ENCODE data around the gene HMGB1.
A peak's percentile ranks its signal among the peaks of the same experiment; 100 is the strongest.

The HMGB1 gene

GRCh38 chr13:30479883-30480219, 14.1 kb upstream of the HMGB1 start:
- TF ChIP-seq CTCF (conservative IDR thresholded peaks at IDR 0.05), result no peak

GRCh38 chr13:30479154-30479882, 13.6 kb upstream of the HMGB1 start:
- TF ChIP-seq CTCF (conservative IDR thresholded peaks at IDR 0.05), result no peak
- H3K27ac ChIP-seq, result no peak overlapping the region

More at GRCh38 chr13:30479883-30480219, 14.1 kb upstream of the HMGB1 start:
- H3K27ac ChIP-seq, result no peak overlapping the region

GRCh38 chr13:30477346-30478195, 11.8 kb upstream of the HMGB1 start:
- H3K27ac ChIP-seq, result peak overlapping the region; percentile 55
- TF ChIP-seq CTCF (conservative IDR thresholded peaks at IDR 0.05), result no peak

- TF ChIP-seq CTCF (conservative IDR thresholded peaks at IDR 0.05), result no peak
- no peak overlapping the region for H3K27ac ChIP-seq
Measured at GRCh38 chr13:30473675-30474074, 7.9 kb upstream of the HMGB1 start.

GRCh38 chr13:30466841-30467252, 1.1 kb upstream of the HMGB1 start:
- TF ChIP-seq CTCF (conservative IDR thresholded peaks at IDR 0.05), result no peak
- H3K27ac ChIP-seq, result peak overlapping the region; percentile 99; the same call in 1 of the 2 replicates

- TF ChIP-seq CTCF (conservative IDR thresholded peaks at IDR 0.05), result no peak
- peak overlapping the region; percentile 99 for H3K27ac ChIP-seq
Measured at GRCh38 chr13:30466358-30466714, 600 bp upstream of the HMGB1 start.

- peak overlapping the region; percentile 99 for H3K27ac ChIP-seq
- TF ChIP-seq CTCF (conservative IDR thresholded peaks at IDR 0.05), result no peak
Measured at GRCh38 chr13:30465343-30465592, 468 bp downstream of the HMGB1 start.
